Measurements from ENCODE around the gene REN. TPM values are rescaled to one million over a fixed set of nuclear protein-coding genes. Genes with fewer than 3 reads are reported as not detected.
A peak's percentile ranks its signal among the peaks of the same experiment; 100 is the strongest.

REN gene
- total RNA-seq, 1 donor from 2014 or later, result not detected

DNA sequence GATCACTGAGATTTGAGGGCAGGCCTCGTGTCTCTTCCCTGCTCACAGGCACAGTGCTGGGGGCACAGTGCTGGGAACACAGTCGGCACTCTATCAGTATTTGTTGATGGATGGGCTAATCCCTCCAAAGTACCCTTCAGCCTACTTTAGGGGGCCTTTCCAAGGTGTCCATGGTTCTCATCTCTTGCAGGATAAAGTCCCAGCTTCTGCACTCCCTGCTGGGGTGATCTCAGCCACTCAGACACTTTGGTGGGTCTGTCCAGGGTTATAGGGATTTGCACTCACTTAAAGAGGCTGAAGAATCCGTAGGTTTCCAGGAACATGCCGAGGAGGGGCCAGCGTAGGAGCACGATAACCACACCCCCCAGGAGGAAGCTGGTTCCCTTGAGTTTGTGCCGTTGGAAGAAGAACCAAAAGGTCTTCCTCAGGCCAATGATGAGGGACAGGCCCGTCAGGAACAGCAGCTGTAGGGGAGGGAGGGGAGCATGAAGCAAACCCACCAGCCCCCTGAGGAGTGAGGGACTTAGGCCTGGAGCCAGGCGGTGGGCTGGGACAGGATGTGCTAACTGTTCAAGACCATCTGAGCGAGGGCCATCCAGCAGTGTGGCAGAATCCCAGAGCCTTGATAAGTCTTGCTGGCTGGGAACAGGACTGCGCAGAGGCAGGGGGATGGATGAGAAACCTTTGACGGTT is 35.4 kb upstream of the REN start:
- H3K27me3 Mint-ChIP-seq, result peaks cover 25% of the 10 kb centered on the region

DNA sequence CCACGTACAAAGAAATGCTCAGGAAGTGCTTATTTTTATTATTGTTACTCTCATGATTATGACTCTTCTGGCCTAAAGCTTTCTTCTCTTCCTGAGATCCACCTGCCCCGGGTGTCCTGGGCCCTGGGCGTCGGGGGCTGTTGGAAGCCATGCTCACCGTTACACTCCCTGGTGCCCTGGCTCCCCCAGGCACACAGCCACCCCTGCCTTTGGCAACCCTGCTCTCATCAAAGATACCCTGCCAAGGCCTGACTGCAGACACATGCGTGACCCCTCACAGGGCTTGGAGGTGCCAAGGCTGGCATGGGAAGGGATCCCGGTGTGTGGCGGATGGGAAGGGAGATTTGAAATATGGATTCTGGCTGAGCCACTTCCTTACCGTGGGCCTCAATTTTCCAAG is 33.4 kb upstream of the REN start:
- no peak overlapping the region for H3K4me3 Mint-ChIP-seq (ENCODE audit: low read depth)
- TF ChIP-seq, protein P1, sequence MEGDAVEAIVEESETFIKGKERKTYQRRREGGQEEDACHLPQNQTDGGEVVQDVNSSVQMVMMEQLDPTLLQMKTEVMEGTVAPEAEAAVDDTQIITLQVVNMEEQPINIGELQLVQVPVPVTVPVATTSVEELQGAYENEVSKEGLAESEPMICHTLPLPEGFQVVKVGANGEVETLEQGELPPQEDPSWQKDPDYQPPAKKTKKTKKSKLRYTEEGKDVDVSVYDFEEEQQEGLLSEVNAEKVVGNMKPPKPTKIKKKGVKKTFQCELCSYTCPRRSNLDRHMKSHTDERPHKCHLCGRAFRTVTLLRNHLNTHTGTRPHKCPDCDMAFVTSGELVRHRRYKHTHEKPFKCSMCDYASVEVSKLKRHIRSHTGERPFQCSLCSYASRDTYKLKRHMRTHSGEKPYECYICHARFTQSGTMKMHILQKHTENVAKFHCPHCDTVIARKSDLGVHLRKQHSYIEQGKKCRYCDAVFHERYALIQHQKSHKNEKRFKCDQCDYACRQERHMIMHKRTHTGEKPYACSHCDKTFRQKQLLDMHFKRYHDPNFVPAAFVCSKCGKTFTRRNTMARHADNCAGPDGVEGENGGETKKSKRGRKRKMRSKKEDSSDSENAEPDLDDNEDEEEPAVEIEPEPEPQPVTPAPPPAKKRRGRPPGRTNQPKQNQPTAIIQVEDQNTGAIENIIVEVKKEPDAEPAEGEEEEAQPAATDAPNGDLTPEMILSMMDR (IDR thresholded peaks at IDR 0.05; ENCODE audit: unreplicated experiment), result no peak
- no peak overlapping the region for H3K27ac Mint-ChIP-seq
- no peak for DNase-seq (ENCODE audit: low spot score, unreplicated experiment)
- H3K36me3 Mint-ChIP-seq (ENCODE audit: insufficient read depth), result no peaks in the 10 kb centered on the region
- H3K4me1 Mint-ChIP-seq (ENCODE audit: low read depth), result no peaks in the 10 kb centered on the region
- H3K9me3 Mint-ChIP-seq (ENCODE audit: low read depth), result no peaks in the 10 kb centered on the region
- peaks cover 39% of the 10 kb centered on the region for H3K27me3 Mint-ChIP-seq

More for the DNA sequence above, 35.4 kb upstream of the REN start:
- no peaks in the 10 kb centered on the region for H3K4me1 Mint-ChIP-seq (ENCODE audit: low read depth)
- TF ChIP-seq, protein P1 (IDR thresholded peaks at IDR 0.05; ENCODE audit: unreplicated experiment), result no peak
- H3K36me3 Mint-ChIP-seq (ENCODE audit: insufficient read depth), result no peaks in the 10 kb centered on the region
- no peak overlapping the region for H3K27ac Mint-ChIP-seq
- no peaks in the 10 kb centered on the region for H3K9me3 Mint-ChIP-seq (ENCODE audit: low read depth)
- H3K4me3 Mint-ChIP-seq (ENCODE audit: low read depth), result no peak overlapping the region
- no peak for DNase-seq (ENCODE audit: low spot score, unreplicated experiment)

DNA sequence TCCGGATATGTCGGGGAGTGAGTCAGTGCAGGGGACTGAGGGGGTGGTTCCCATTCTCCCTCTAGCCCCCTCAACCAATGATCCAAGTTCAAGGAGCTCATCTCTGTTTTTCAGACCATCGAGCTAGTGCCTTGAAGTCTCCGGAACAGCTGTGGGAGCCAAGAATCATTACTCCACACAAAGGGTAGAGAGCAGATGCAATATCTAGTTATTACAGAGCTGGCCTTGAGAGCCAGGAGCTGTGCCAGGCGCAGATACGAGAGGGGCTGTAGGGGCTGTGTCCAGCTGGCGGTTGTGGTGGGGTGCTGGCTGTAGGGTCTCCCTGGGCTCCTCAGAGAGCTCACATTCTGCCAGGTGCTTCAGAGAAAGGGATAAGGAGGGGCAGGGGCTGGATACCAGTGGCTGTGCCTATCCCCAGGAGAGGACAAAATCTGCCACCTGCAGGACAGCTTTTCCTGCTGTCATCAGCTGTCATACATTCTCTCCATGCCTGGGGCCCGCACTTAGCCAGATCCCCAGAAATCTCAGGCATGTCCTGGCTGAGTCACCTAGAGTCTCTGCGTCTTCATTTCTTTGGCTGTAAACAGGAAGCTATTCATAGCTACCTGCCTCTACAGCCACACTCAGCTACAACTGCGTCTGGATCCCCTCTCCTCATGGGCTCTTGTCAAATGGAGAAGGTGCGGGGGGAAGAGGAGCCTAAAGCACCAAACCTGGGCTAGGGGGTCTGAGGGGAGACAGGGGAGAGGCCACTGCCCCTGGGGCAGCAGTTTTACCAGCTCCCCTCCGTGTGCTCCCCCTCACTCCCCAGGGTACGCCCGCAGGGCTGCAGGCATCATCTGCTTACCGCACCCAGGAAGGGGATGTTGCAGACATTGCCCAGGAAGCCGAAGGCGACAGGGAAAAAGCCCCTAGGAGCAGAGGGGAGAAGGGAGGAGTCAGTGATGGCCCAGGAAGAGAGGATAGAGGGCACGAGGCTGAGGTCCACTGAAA is 32.5 kb upstream of the REN start:
- Mint-ChIP-seq H3K4me3 (ENCODE audit: low read depth) (no peak overlapping the region), H3K36me3 (ENCODE audit: insufficient read depth) (no peaks in the 10 kb centered on the region), H3K4me1 (ENCODE audit: low read depth) (no peaks in the 10 kb centered on the region), H3K27ac (peak overlapping the region; percentile 53), H3K27me3 (peaks cover 46% of the 10 kb centered on the region), H3K9me3 (ENCODE audit: low read depth) (no peaks in the 10 kb centered on the region)
- DNase-seq (ENCODE audit: low spot score, unreplicated experiment), result no peak
- TF ChIP-seq, protein P1 (IDR thresholded peaks at IDR 0.05; ENCODE audit: unreplicated experiment), result no peak

DNA sequence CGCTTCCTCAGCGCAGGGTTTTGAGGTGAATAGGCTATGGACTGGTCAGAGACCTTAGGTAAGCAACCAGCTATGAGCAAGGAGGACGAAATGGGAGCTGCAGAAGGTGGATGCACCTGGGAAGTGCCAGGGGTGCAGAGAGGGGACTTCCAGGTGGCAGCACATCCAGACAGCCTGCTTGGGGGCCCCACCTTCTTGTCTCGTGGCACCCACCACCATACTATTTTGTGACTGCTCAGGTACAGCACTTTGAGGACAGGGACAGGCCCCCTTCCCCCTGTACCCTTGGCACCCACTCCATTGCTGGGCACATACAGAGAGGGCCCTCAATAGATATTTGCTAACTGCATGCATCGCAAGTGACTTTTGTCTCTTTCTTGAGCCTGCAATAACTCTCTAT is 30.9 kb upstream of the REN start:
- Mint-ChIP-seq H3K27me3 (peaks cover 59% of the 10 kb centered on the region), H3K27ac (no peak overlapping the region), H3K36me3 (ENCODE audit: insufficient read depth) (no peaks in the 10 kb centered on the region), H3K4me1 (ENCODE audit: low read depth) (no peaks in the 10 kb centered on the region), H3K9me3 (ENCODE audit: low read depth) (no peaks in the 10 kb centered on the region), H3K4me3 (ENCODE audit: low read depth) (no peak overlapping the region)
- DNase-seq (ENCODE audit: low spot score, unreplicated experiment), result no peak
- TF ChIP-seq, protein P1 (IDR thresholded peaks at IDR 0.05; ENCODE audit: unreplicated experiment), result no peak

DNA sequence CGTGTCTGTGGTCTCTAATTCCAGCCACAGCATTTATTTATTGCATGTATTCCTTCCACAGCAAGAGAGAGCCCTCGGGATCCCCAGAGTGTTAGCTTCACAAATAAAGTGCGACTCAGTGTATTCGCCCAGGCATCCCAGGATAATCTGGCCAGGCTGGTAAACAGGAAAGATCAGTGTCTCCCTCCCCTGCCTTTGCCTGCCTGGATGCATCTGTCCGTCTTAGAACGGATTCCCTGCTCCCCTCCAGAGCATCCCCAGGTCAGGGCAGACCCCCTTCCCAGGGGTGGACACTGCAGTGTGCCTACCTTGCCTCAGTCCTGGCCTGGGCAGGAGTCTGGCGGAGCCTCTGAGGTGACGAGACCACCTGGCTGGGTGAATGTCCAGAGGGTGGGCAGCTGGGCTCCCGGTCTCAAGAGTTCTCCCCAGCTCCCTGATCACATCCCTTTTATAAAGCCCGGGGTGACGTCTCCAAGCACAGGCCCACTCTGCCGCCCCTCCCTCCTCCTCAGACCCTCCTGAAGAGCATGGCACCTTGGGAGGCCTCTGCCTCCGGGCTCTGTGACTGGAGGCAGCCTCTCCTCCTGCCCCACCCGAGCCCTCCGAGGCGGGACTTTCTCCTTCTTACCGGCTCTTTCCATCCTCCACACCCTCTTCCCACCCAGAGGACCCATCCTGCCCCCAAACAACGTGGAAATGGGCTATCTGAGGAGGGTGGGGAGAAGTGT is 30.1 kb upstream of the REN start, which contains the start of gene KISS1:
Gene KISS1 (minus strand): TSS at position 424 of the 728 bp plus-strand sequence. CDS start 3,615 bp downstream, outside the sequence.
- TF ChIP-seq, protein P1 (IDR thresholded peaks at IDR 0.05; ENCODE audit: unreplicated experiment), result no peak
- H3K27me3 Mint-ChIP-seq, result peaks cover 64% of the 10 kb centered on the region
- no peak within 1 kb of the TSS for H3K4me3 Mint-ChIP-seq (ENCODE audit: low read depth)
- no peaks in the 10 kb centered on the region for H3K4me1 Mint-ChIP-seq (ENCODE audit: low read depth)
- H3K36me3 Mint-ChIP-seq (ENCODE audit: insufficient read depth), result no peaks in the 10 kb centered on the region
- no peak for DNase-seq (ENCODE audit: low spot score, unreplicated experiment)
- no peaks in the 10 kb centered on the region for H3K9me3 Mint-ChIP-seq (ENCODE audit: low read depth)
- peak within 1 kb of the TSS; percentile 8 for H3K27ac Mint-ChIP-seq
